Peyer's patch (tissue), 4 donors: ENCODE data around the gene TSPOAP1. TPM values are rescaled to one million over a fixed set of nuclear protein-coding genes. Genes with fewer than 3 reads are reported as not detected.

Experiments
- DNase-seq, 3 donors: peaks; one replicate each; pipeline ENCODE4 v3.0.0-alpha.2; 2017 to 2019
- H3K27ac ChIP-seq, 4 donors: fragments of 200-600 bp; sonication (generic); one replicate each; pipeline ENCODE4 v1.5.1; 2016 to 2019
- H3K27me3 ChIP-seq, 2 donors: fragments of 200-600 bp; sonication (generic); one replicate each; pipeline ENCODE4 v1.5.1; 2019
- H3K36me3 ChIP-seq, 3 donors: fragments of 200-600 bp; sonication (generic); one replicate each; pipeline ENCODE4 v1.5.1; 2016 to 2019
- H3K4me1 ChIP-seq, 4 donors: fragments of 200-600 bp; sonication (generic); one replicate each; pipeline ENCODE4 v1.5.1; 2016 to 2019
- H3K4me3 ChIP-seq, 4 donors: fragments of 200-600 bp; sonication (generic); 1 replicate in 3 of 4; 2 replicates in 1 of 4; pipeline ENCODE4 v1.5.1; 2016 to 2019; ENCODE audit warnings: mild to moderate bottlenecking in 1 of 4
- H3K9me3 ChIP-seq, 4 donors: fragments of 200-600 bp; sonication (generic); one replicate each; pipeline ENCODE4 v1.5.1; 2016 to 2019; ENCODE audit warnings: mild to moderate bottlenecking in 1 of 4
- CTCF ChIP-seq, 6 experiments: fragments of 450-650 bp in 4 of 6; fragments of 200-600 bp in 2 of 6; sonication (generic) in 1 of 6; IDR thresholded peaks; one replicate each; pipeline ENCODE4 v1.5.1; 2017 to 2019; ENCODE audit warnings: antibody characterized with exemption in 6 of 6, mild to moderate bottlenecking in 3 of 6, moderate library complexity in 1 of 6
- POLR2A ChIP-seq, 2 donors: fragments of 450-650 bp; IDR thresholded peaks; one replicate each; pipeline ENCODE4 v1.5.1; 2017; ENCODE audit warnings: antibody characterized with exemption in 2 of 2, mild to moderate bottlenecking in 2 of 2, moderate library complexity in 2 of 2
- total RNA-seq, 4 donors: library from RNA; depleted of rRNA; stranded (reverse); fragments of >200 nt; gene quantifications; one replicate each; pipeline ENCODE4 v1.1.0, GENCODE V29; 2016

Gene TSPOAP1
- total RNA-seq, 4 donors from 2014 or later: 9.1 to 11.9 (median 10.4) TPM

- Histone ChIP-seq H3K4me3 (peak overlapping the region; percentile 35 to 44 (median 41)), H3K36me3 (no peaks in the 10 kb centered on the region), H3K27ac (peak overlapping the region; percentile 87 to 97 (median 95)), H3K4me1 (peaks cover 0 to 67% (median 39%) of the 10 kb centered on the region in 4 donors), H3K27me3 (no peaks in the 10 kb centered on the region), H3K9me3 (no peaks in the 10 kb centered on the region)
- no peak for TF ChIP-seq CTCF (IDR thresholded peaks at IDR 0.05)
- no peak for TF ChIP-seq POLR2A (IDR thresholded peaks at IDR 0.05)
- DNase-seq: peak; percentile 49 to 85 (median 78)
Observed at GRCh38 chr17:58337210-58337599, 8.6 kb upstream of the TSPOAP1 start.

GRCh38 chr17:58336456-58337209 lies 8.0 kb upstream of the TSPOAP1 start:
- DNase-seq: peak in 1 of 3 donors; percentile 45
- no peaks in the 10 kb centered on the region for H3K36me3 ChIP-seq
- no peaks in the 10 kb centered on the region for H3K9me3 ChIP-seq
- no peaks in the 10 kb centered on the region for H3K27me3 ChIP-seq
- peak overlapping the region; percentile 87 to 97 (median 95) for H3K27ac ChIP-seq
- peaks cover 0 to 65% (median 38%) of the 10 kb centered on the region in 4 donors for H3K4me1 ChIP-seq
- H3K4me3 ChIP-seq: peak overlapping the region in 2 of 4 donors; percentile 40 to 42
- no peak for TF ChIP-seq CTCF (IDR thresholded peaks at IDR 0.05)
- TF ChIP-seq POLR2A (IDR thresholded peaks at IDR 0.05): no peak

GRCh38 chr17:58335779-58336455 lies 7.3 kb upstream of the TSPOAP1 start:
- Histone ChIP-seq H3K9me3 (no peaks in the 10 kb centered on the region), H3K4me1 (peaks cover 0 to 65% (median 35%) of the 10 kb centered on the region in 4 donors), H3K27me3 (no peaks in the 10 kb centered on the region), H3K4me3 (peak overlapping the region in 2 of 4 donors; percentile 7 to 8), H3K36me3 (no peaks in the 10 kb centered on the region), H3K27ac (peak overlapping the region; percentile 87 to 97 (median 95))
- no peak for TF ChIP-seq CTCF (IDR thresholded peaks at IDR 0.05)
- peak; percentile 23 to 37 for TF ChIP-seq POLR2A (IDR thresholded peaks at IDR 0.05)
- peak; percentile 50 to 92 (median 91) for DNase-seq

GRCh38 chr17:58335061-58335731 lies 6.6 kb upstream of the TSPOAP1 start:
- peak; percentile 43 to 68 (median 64) for DNase-seq
- H3K27me3 ChIP-seq: no peaks in the 10 kb centered on the region
- H3K4me1 ChIP-seq: peaks cover 0 to 59% (median 34%) of the 10 kb centered on the region in 4 donors
- H3K36me3 ChIP-seq: no peaks in the 10 kb centered on the region
- H3K27ac ChIP-seq: peak overlapping the region; percentile 87 to 97 (median 95)
- H3K4me3 ChIP-seq: peak overlapping the region in 3 of 4 donors; percentile 8 to 62 (median 17)
- H3K9me3 ChIP-seq: no peaks in the 10 kb centered on the region
- TF ChIP-seq POLR2A (IDR thresholded peaks at IDR 0.05): no peak
- no peak for TF ChIP-seq CTCF (IDR thresholded peaks at IDR 0.05)

GRCh38 chr17:58334661-58335060 lies 6.1 kb upstream of the TSPOAP1 start:
- no peaks in the 10 kb centered on the region for H3K36me3 ChIP-seq
- TF ChIP-seq POLR2A (IDR thresholded peaks at IDR 0.05) (no peak), CTCF (IDR thresholded peaks at IDR 0.05) (no peak)
- DNase-seq: peak in 1 of 3 donors; percentile 43
- no peaks in the 10 kb centered on the region for H3K9me3 ChIP-seq
- H3K4me1 ChIP-seq: peaks cover 0 to 53% (median 29%) of the 10 kb centered on the region in 4 donors
- peak overlapping the region; percentile 87 to 97 (median 95) for H3K27ac ChIP-seq
- no peaks in the 10 kb centered on the region for H3K27me3 ChIP-seq
- peak overlapping the region in 3 of 4 donors; percentile 11 to 62 (median 17) for H3K4me3 ChIP-seq
